SJSA1 (cell line): ENCODE results near the gene NRIP1. TPM values are rescaled to one million over a fixed set of nuclear protein-coding genes. Genes with fewer than 3 reads are reported as not detected.

Experiments used
- DNase-seq, 2 experiments: peaks; one replicate each; pipeline ENCODE4 v3.0.0-alpha.2; 2015 to 2020; ENCODE audit warnings: low spot score in 2 of 2, low read depth in 1 of 2
- H3K27ac ChIP-seq: fragments of 250-450 bp; sonication (Bioruptor Pico); 2 replicates; pipeline ENCODE4 v1.5.1; 2020; ENCODE audit warnings: mild to moderate bottlenecking, moderate library complexity
- H3K27me3 ChIP-seq: fragments of 250-450 bp; sonication (Bioruptor Pico); replicated peaks from 2 replicates; pipeline ENCODE4 v1.5.1; 2020; ENCODE audit warnings: mild to moderate bottlenecking, moderate library complexity
- H3K36me3 ChIP-seq: fragments of 250-450 bp; sonication (Bioruptor Pico); 2 replicates; pipeline ENCODE4 v1.5.1; 2020; ENCODE audit warnings: mild to moderate bottlenecking
- H3K4me1 ChIP-seq: fragments of 250-450 bp; sonication (Bioruptor Pico); replicated peaks from 2 replicates; pipeline ENCODE4 v1.6.1; 2021; ENCODE audit warnings: mild to moderate bottlenecking
- H3K4me3 ChIP-seq: fragments of 250-450 bp; sonication (Bioruptor Pico); 2 replicates; pipeline ENCODE4 v1.5.1; 2020; ENCODE audit warnings: mild to moderate bottlenecking
- H3K9me3 ChIP-seq: fragments of 250-450 bp; sonication (Bioruptor Pico); replicated peaks from 2 replicates; pipeline ENCODE4 v1.5.1; 2020; ENCODE audit warnings: mild to moderate bottlenecking
- total RNA-seq: library from RNA; depleted of rRNA; stranded (reverse); fragments of >200 nt; shearing (Covaris generic); gene quantifications from 2 replicates; pipeline ENCODE4 v1.2.3, GENCODE V29; 2014

Gene NRIP1
- total RNA-seq, 1 experiment from 2014 or later, result 26.0 TPM

DNA sequence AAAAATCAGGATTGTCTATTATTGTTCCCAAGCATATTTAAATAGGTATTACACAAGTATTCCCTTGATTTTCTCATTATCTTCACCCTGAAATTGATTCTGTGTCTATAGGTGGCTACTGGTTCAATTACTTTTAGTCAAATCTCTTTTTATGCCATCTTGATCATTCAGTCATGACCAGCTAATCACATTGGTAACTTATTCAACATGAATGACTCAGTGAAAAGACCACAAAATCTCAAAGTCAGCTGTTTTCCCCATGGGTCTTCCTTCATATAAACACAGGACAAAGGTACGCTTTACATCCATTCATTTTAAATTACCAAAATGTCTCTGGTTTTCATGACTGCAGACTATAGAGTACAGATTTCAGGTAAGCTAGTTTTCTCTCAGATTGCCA, 23.7 kb upstream of the NRIP1 start:
- Histone ChIP-seq H3K9me3 (no peaks in the 10 kb centered on the region), H3K4me3 (no peak overlapping the region), H3K4me1 (no peaks in the 10 kb centered on the region), H3K27me3 (no peaks in the 10 kb centered on the region), H3K27ac (no peak overlapping the region), H3K36me3 (no peaks in the 10 kb centered on the region)
- no peak for DNase-seq

DNA sequence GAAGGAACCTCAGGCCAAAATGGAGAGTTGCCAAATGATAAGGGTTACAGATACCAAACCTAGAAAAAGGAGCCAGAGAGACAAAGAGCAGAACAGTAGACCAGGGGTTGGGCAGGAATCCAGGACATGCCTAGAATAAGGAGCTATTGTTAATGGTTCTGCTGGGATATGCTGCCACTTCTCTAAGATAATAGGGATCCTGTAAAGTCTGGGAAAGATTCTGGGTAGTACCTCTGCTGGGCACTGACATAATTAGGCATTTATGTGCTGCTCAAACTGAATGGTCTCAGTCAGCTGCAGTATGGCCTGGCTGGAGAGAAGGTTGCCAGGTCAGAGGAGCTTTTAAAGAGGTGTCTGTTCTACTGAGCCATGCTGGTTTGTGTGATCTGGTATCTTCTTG, 19.9 kb upstream of the NRIP1 start:
- no peaks in the 10 kb centered on the region for H3K4me1 ChIP-seq
- no peaks in the 10 kb centered on the region for H3K9me3 ChIP-seq
- DNase-seq, result no peak
- no peaks in the 10 kb centered on the region for H3K27me3 ChIP-seq
- no peak overlapping the region for H3K4me3 ChIP-seq
- H3K36me3 ChIP-seq, result no peaks in the 10 kb centered on the region
- no peak overlapping the region for H3K27ac ChIP-seq

DNA sequence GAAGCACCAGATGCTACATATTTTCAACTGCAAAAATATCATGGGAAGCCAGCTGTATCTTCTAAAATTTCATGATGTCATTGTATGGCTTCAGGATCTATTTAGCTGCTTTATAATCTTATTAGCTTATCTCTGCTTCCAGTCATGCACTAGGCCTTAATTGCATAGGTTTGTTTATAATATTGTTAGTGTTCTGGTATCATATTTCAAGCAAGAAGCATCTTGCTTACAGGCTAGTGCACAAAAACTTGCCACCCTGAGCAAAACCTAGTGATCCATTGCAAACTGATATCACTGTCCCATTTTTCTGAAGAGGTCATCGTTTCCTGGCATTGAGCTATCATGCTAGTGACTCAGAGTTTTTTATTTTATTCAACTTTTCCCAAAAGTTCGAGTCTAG, 15.7 kb upstream of the NRIP1 start:
- no peak for DNase-seq
- Histone ChIP-seq H3K4me1 (no peaks in the 10 kb centered on the region), H3K9me3 (no peaks in the 10 kb centered on the region), H3K27ac (no peak overlapping the region), H3K36me3 (no peaks in the 10 kb centered on the region), H3K27me3 (no peaks in the 10 kb centered on the region; the same call in 1 of the 2 replicates), H3K4me3 (no peak overlapping the region)

GRCh38 chr21:15079269-15079668, 14.5 kb upstream of the NRIP1 start:
- Histone ChIP-seq H3K27ac (no peak overlapping the region), H3K9me3 (no peaks in the 10 kb centered on the region), H3K27me3 (no peaks in the 10 kb centered on the region; the same call in 1 of the 2 replicates), H3K4me1 (no peaks in the 10 kb centered on the region), H3K4me3 (no peak overlapping the region), H3K36me3 (no peaks in the 10 kb centered on the region)
- DNase-seq, result no peak

DNA sequence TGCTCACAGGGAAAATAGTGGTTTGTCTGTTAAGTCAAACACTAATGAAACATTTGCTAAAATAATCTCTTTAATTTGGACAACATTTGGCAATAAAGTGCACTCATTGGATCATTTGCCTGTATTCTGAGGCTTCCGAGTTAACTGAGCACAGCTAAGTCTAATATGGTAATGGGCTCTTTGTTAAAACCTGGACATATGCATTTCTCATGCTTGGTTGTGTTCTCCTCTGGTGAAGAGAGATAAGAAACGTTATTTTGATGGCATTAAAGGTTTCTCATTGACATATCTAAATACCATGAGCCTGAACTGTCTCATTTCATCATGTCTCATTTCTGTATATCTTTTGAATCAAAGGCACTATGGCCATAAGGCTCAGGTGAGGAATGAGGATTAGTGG, 13.4 kb upstream of the NRIP1 start:
- Histone ChIP-seq H3K4me3 (no peak overlapping the region), H3K27ac (no peak overlapping the region), H3K4me1 (no peaks in the 10 kb centered on the region), H3K36me3 (no peaks in the 10 kb centered on the region), H3K27me3 (no peaks in the 10 kb centered on the region; the same call in 1 of the 2 replicates), H3K9me3 (no peaks in the 10 kb centered on the region)
- DNase-seq, result no peak

DNA sequence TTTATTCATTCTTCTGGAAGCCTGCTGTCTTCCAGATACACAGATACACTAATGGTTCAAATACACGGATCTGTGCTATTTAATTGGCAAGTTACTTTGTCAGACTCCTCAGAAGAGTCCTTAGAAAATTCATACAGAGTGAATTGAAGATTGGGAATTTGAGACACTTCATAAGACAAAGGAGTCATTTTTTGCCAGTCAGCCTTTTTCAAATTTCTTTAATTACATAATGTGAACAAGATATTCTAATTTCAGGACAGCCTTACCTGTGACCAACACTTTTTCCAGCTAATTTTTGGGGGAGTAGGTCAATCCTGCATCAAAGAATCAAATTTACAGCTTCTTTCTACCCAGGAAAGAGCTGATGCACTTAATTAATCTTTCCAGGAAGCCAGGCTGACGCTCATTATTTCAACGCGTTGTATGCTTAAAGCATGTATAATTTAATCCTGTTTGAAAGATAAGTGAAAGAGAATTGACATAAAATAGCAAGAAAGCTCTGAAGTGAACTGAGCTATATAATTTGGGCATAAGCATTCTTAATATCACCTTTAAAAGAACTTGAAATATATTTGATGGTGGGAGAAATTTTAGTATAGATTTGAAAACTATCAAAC, 12.8 kb upstream of the NRIP1 start:
- H3K9me3 ChIP-seq, result no peaks in the 10 kb centered on the region
- DNase-seq, result no peak
- H3K36me3 ChIP-seq, result no peaks in the 10 kb centered on the region
- no peaks in the 10 kb centered on the region; the same call in 1 of the 2 replicates for H3K27me3 ChIP-seq
- H3K4me3 ChIP-seq, result no peak overlapping the region
- no peak overlapping the region for H3K27ac ChIP-seq
- H3K4me1 ChIP-seq, result no peaks in the 10 kb centered on the region

GRCh38 chr21:15076730-15077129, 11.9 kb upstream of the NRIP1 start:
- Histone ChIP-seq H3K36me3 (no peaks in the 10 kb centered on the region), H3K27ac (no peak overlapping the region), H3K27me3 (no peaks in the 10 kb centered on the region; the same call in 1 of the 2 replicates), H3K4me3 (no peak overlapping the region), H3K9me3 (no peaks in the 10 kb centered on the region), H3K4me1 (no peaks in the 10 kb centered on the region)
- no peak for DNase-seq

DNA sequence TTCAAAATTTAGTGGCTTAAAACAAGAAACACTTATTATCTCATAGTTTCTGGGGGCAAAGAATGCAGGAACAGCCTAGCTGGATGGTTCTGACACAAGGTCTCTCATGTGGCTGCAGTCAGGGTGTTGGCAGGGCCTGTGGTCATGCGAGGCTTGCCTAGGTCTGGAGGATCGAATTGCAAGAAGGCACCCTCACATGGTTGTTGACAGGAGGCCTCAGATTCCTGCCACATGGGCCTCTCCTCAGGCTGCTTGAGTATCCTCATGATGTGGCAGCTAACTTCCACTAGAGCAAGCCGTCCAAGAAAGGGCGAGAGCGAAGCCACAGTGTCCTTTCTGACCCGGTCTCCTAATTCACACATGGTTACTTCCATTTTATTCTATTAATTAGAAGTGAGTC, 6.2 kb upstream of the NRIP1 start:
- Histone ChIP-seq H3K36me3 (no peaks in the 10 kb centered on the region), H3K27me3 (no peaks in the 10 kb centered on the region), H3K4me3 (no peak overlapping the region), H3K27ac (no peak overlapping the region), H3K4me1 (no peaks in the 10 kb centered on the region), H3K9me3 (no peaks in the 10 kb centered on the region)
- no peak for DNase-seq

DNA sequence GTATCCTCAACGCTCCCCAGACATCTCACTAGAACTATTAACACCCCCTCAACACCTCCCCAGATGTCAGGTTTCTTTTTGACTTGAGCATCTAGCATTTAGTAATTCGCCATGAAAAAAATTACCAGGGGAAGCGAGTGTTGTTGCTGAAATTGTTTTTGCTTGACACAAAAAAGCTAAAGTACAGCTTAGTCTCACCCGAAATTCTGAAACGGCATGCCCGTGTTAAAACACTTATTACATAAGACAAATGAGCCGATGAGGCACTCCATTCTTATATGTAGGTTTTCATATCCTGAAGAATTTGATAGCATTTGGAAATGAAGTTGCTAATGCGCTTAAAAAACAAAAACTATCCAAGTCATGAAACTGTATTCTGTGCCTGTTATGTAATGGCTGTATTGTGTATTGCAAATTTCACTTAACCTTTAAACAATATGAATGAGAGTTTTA, 1.3 kb upstream of the NRIP1 start:
- H3K9me3 ChIP-seq, result no peaks in the 10 kb centered on the region
- peaks cover 19% of the 10 kb centered on the region for H3K4me1 ChIP-seq
- H3K36me3 ChIP-seq, result peaks cover 9% of the 10 kb centered on the region
- DNase-seq, result no peak
- peak overlapping the region; percentile 92 for H3K4me3 ChIP-seq
- no peak overlapping the region for H3K27ac ChIP-seq
- H3K27me3 ChIP-seq, result no peaks in the 10 kb centered on the region

DNA sequence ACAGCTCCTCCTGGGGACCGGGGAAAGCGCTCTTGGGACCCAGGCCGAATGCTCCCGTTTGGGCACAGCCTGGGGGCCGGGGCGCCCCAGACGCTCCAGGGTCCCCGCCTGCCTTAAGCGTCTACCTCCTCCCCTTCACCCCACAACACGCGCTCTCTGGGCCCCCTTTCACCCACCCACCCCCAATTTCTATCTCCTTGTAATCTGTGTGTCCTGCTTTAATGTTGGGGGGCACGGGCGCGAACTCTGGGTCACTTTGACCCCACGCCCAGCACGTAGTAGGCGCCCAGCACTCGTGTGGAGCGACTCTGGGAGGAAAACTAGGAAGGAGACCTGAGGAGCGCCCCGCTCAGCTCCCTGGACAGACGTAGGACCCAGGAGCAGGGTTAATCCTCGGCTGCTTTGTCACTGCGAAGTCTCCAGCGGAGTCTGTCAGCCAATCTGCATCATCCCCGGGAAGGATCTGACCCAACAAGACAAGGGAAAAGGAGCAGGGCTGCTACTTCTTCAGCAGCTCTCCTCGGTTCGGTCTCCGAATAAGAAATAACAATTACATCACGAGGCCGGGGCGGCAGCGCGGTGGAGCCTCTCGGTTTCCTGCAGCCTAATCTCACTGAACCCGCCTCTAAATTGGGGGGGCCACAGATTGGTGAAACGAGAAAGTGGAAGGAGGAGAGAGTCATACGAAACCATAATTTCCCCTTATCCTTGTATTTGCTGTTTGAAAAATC, 757 bp upstream of the NRIP1 start:
- Histone ChIP-seq H3K27me3 (no peaks in the 10 kb centered on the region), H3K27ac (peak overlapping the region; percentile 62)

GRCh38 chr21:15063814-15064575, 805 bp downstream of the NRIP1 start:
- no peaks in the 10 kb centered on the region for H3K27me3 ChIP-seq
- peaks cover 9% of the 10 kb centered on the region for H3K36me3 ChIP-seq
- peak overlapping the region; percentile 92 for H3K4me3 ChIP-seq
- DNase-seq, result peak; percentile 64 to 66
- no peaks in the 10 kb centered on the region for H3K9me3 ChIP-seq
- H3K27ac ChIP-seq, result peak overlapping the region; percentile 91
- peaks cover 40% of the 10 kb centered on the region for H3K4me1 ChIP-seq

More for the DNA sequence above, 757 bp upstream of the NRIP1 start:
- no peaks in the 10 kb centered on the region for H3K9me3 ChIP-seq
- peak; percentile 62 to 67 for DNase-seq
- H3K36me3 ChIP-seq, result peaks cover 9% of the 10 kb centered on the region
- H3K4me1 ChIP-seq, result peaks cover 24% of the 10 kb centered on the region
- peak overlapping the region; percentile 92 for H3K4me3 ChIP-seq

DNA sequence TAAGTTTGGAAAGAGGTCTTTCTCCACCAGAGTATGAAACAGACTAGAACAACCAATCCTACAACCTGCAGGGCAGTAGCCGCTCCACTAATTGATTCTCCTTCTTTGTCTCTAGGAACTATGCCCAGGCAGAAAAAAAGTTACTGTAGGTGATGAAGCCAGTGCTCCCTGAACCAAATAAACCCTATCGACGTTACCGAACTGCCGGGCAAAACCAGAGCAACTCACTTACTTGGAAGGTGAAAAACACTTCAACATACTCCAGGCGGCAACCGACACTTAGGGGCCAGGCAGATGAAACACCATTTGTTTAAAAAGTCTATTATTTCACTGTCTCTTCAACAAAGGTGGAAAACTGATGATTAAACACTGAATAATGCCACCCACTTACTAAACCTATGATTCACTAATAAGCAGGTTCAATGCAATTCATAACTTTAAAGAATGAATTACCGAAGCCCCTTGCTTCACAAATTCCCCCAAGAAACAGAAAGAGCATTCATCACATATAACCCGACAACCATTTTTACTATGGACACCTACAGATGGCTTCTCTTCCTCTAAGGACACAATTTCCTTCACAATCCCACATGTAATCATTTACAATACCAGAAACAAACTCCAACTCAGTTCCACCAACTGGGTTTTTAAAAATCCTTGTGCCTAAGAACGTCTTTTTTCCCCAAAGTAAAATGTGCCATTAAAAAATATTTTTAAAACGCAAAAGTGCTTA, 1.6 kb downstream of the NRIP1 start:
- Histone ChIP-seq H3K27ac (peak overlapping the region; percentile 91), H3K9me3 (no peaks in the 10 kb centered on the region), H3K36me3 (peaks cover 9% of the 10 kb centered on the region), H3K4me1 (peaks cover 46% of the 10 kb centered on the region), H3K4me3 (peak overlapping the region; percentile 92), H3K27me3 (no peaks in the 10 kb centered on the region)
- peak in 1 of 2 experiments; percentile 64 for DNase-seq

- Histone ChIP-seq H3K4me3 (peak overlapping the region; percentile 92), H3K4me1 (peaks cover 52% of the 10 kb centered on the region), H3K27me3 (no peaks in the 10 kb centered on the region), H3K27ac (no peak overlapping the region), H3K9me3 (no peaks in the 10 kb centered on the region), H3K36me3 (peaks cover 9% of the 10 kb centered on the region)
- peak in 1 of 2 experiments; percentile 9 for DNase-seq
Observed at GRCh38 chr21:15062606-15062965, 2.2 kb downstream of the NRIP1 start.
